ENCODE measurements around the gene RHO. TPM values are rescaled to one million over a fixed set of nuclear protein-coding genes. Genes with fewer than 3 reads are reported as not detected.

Gene RHO
- total RNA-seq, 1 donor, result not detected

GRCh38 chr3:129554356-129555152, 26.1 kb downstream of the RHO start:
- peak; percentile 40 for DNase-seq (ENCODE audit: low read depth)
- TF ChIP-seq CTCF (IDR thresholded peaks at IDR 0.05; ENCODE audit: insufficient read depth, low read depth, low read length), result no peak
- H3K4me3 ChIP-seq (ENCODE audit: low read depth, low read length), result no peak overlapping the region

- DNase-seq (ENCODE audit: low read depth), result no peak
- TF ChIP-seq CTCF (IDR thresholded peaks at IDR 0.05; ENCODE audit: insufficient read depth, low read depth, low read length), result no peak
- H3K4me3 ChIP-seq (ENCODE audit: low read depth, low read length), result no peak overlapping the region
Measured at GRCh38 chr3:129555153-129555550, 26.7 kb downstream of the RHO start.

DNA sequence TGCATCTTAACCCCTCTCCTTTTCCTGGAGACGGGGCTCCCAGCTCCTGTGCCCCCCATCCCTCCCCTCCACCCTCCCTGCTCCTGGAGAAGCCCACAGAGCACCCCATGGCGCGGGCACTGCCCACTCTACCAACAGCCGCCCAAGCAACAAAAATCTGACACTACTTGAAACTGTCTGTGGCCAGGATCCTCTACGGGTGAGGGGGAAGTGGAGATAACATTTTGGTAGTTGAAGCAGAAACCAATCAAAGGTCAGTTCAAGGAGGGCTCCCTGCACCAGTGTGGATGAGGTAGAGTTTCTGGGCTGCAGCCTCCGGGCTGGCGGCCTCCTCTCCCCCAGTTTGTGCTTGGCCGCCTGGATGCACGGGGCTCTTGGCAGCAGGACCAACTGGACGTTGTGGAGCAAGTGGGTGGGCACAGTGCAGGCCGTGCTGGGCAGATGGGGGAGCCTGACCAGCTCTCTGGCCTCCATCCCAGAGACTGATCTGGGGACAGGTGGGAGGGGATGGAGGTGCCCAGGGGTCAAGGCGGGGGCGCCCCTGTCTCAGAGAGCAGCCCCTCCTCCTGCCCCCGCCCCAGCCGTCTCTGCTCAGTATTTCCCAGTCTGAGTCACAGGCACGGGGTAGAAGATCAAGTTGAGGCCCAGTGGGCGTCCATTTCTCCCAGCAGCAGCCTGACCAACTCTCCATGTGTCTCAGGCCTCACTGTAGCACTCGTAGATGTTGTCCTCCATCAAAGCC, 27.3 kb downstream of the RHO start:
- no peak for TF ChIP-seq CTCF (IDR thresholded peaks at IDR 0.05; ENCODE audit: insufficient read depth, low read depth, low read length)
- no peak for DNase-seq (ENCODE audit: low read depth)
- H3K4me3 ChIP-seq (ENCODE audit: low read depth, low read length), result no peak overlapping the region

DNA sequence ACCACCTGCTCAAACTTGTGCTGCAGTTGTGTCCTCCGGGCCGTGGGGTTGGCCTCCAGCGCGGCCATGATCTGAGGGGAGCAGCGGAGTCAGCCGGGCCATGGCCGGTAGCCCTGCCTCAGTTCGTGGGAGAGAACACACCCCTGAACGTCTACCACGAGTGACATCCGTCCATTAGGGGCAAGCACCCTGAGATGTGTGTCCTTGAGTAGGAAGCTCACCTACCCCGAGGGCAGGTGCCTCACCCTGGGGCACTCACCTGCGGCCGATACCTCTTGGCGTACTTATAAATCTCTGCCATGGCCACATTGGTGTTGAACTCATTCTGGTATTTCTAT, 27.9 kb downstream of the RHO start:
- DNase-seq (ENCODE audit: low read depth), result no peak
- H3K4me3 ChIP-seq (ENCODE audit: low read depth, low read length), result no peak overlapping the region
- TF ChIP-seq CTCF (IDR thresholded peaks at IDR 0.05; ENCODE audit: insufficient read depth, low read depth, low read length), result no peak

- H3K4me3 ChIP-seq (ENCODE audit: low read depth, low read length), result no peak overlapping the region
- DNase-seq (ENCODE audit: low read depth), result no peak
- TF ChIP-seq CTCF (IDR thresholded peaks at IDR 0.05; ENCODE audit: insufficient read depth, low read depth, low read length), result no peak
Measured at GRCh38 chr3:129556890-129557547, 28.6 kb downstream of the RHO start.

- no peak overlapping the region for H3K4me3 ChIP-seq (ENCODE audit: low read depth, low read length)
- no peak for TF ChIP-seq CTCF (IDR thresholded peaks at IDR 0.05; ENCODE audit: insufficient read depth, low read depth, low read length)
- no peak for DNase-seq (ENCODE audit: low read depth)
Measured at GRCh38 chr3:129557548-129557894, 29.1 kb downstream of the RHO start.

Data from fibroblast of villous mesenchyme (primary cell).